ENCODE data around the gene ZRANB2. TPM values are rescaled to one million over a fixed set of nuclear protein-coding genes. Genes with fewer than 3 reads are reported as not detected.

ZRANB2 gene
- total and polyA plus RNA-seq, 2 of the 4 experiments (the other 2 are of a cell fraction) = 23.7 to 67.2 TPM

DNA sequence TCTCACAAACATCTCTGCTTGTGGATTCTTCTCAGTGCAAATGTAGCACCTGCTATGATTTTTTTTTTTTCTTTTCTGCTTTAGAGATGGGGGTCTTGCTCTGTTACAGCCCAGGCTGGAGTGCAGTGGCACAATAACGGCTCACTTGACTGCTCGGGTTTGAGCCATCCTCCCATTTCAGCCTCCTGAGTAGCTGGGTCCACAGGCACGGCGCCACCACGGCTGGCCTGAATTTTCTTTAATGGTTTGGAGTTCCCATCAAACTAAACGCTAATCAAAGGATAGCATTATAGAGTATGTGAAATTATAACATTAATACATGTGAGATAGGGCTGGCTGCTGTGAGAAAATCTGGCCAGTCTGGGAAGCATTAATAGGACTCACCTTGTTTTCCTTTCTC, 26.0 kb downstream of the ZRANB2 start (continued):
- TF ChIP-seq ELK1 (IDR thresholded peaks at IDR 0.05; ENCODE audit: borderline replicate concordance, low read depth, low read length) = no peak
- TF ChIP-seq MAZ (IDR thresholded peaks at IDR 0.05; ENCODE audit: borderline replicate concordance, low read depth, low read length) = no peak

GRCh38 chr1:71054281-71054731, 26.5 kb downstream of the ZRANB2 start:
- WGBS, 2 experiments (ENCODE audit: extremely low coverage in 2 of 2, insufficient read length in 1 of 2) = 87% methylated on average over 7 of the region's 15 CpGs; no CpG with 5 or more reads in 1 of the 2 experiments
- Histone ChIP-seq H3K23ac (ENCODE audit: low read depth, low read length) (no peak overlapping the region), H3K9ac (ENCODE audit: low read depth, low read length) (no peak overlapping the region), H4K20me1 (ENCODE audit: insufficient read depth, low read length) (no peaks in the 10 kb centered on the region; the same call in 1 of the 2 replicates), H3K4me3 (ENCODE audit: insufficient read depth, low read depth, low read length) (no peak overlapping the region), H3K9me1 (ENCODE audit: insufficient read depth, low read length) (peaks cover 3% of the 10 kb centered on the region; the same call in 1 of the 2 replicates), H4K8ac (ENCODE audit: low read depth in 2 of 2, low read length in 2 of 2) (no peak overlapping the region), H3K18ac (ENCODE audit: low read depth, low read length) (no peak overlapping the region), H2BK120ac (ENCODE audit: low read depth, low read length) (no peak overlapping the region), H3K79me1 (ENCODE audit: low read depth in 1 of 2, low read length in 2 of 2) (no peaks in the 10 kb centered on the region), H3K27me3 (ENCODE audit: control insufficient read depth, insufficient read depth, low read length) (0 out of 2 replicates have a peak, but pooled peaks cover 2% of the 10 kb centered on the region), H2BK15ac (ENCODE audit: low read depth, low read length) (no peak overlapping the region), H3K27ac (ENCODE audit: insufficient read depth, low read length) (no peak overlapping the region), H2AK5ac (ENCODE audit: low read depth, low read length) (no peak overlapping the region), H4K91ac (ENCODE audit: insufficient read depth, low read depth, low read length) (no peak overlapping the region), H3K14ac (replicated peaks; ENCODE audit: low read depth, low read length) (no peak overlapping the region), H3K56ac (ENCODE audit: extremely low read depth, insufficient read depth, low read length) (no peak overlapping the region), H2BK5ac (ENCODE audit: low read depth, low read length, poor library complexity, severe bottlenecking) (no peak overlapping the region), H3K4ac (ENCODE audit: low read depth, low read length) (no peak overlapping the region), H2BK20ac (ENCODE audit: low read depth, low read length) (no peak overlapping the region), H3K36me3 (ENCODE audit: control insufficient read depth, insufficient read depth, low read length) (peaks cover 1% of the 10 kb centered on the region), H3K9me3 (ENCODE audit: control insufficient read depth, insufficient read depth, low read length) (no peaks in the 10 kb centered on the region), H3K4me1 (ENCODE audit: control insufficient read depth, insufficient read depth, low read length) (no peaks in the 10 kb centered on the region), H4K5ac (ENCODE audit: low read depth, low read length) (no peak overlapping the region), H2AK9ac (replicated peaks; ENCODE audit: low read depth, low read length, poor library complexity) (no peak overlapping the region), H2AFZ (replicated peaks; ENCODE audit: low read length, poor library complexity) (no peak overlapping the region), H3K4me2 (ENCODE audit: low read depth, low read length) (no peak overlapping the region)
- POLR2A ChIA-PET (ENCODE audit: unreplicated experiment) = no interaction called here
- dilution Hi-C loops (cut with HindIII; ENCODE audit: low sequenced_read_pairs, unreplicated experiment) (no loop called here), intact Hi-C loops (cut with micrococcal nuclease) (no loop called here), in situ Hi-C loops (cut with MboI; ENCODE audit: low sequenced_read_pairs) (loop anchor here (10.0 kb wide), 1 partner anchor 810 kb away; no protein-coding TSS in a partner anchor)
- TF ChIP-seq ELK1 (IDR thresholded peaks at IDR 0.05; ENCODE audit: borderline replicate concordance, low read depth, low read length) (no peak), CEBPB (IDR thresholded peaks at IDR 0.05; ENCODE audit: low read depth, low read length) (no peak), RCOR1 (IDR thresholded peaks at IDR 0.05; ENCODE audit: insufficient replicate concordance, low read length) (no peak), MXI1 (IDR thresholded peaks at IDR 0.05; ENCODE audit: borderline replicate concordance, low read depth, low read length) (no peak)
- no TSS peak for BruUV-seq (replicated peaks)
- DNase-seq = no peak
- CTCF ChIA-PET = no interaction called here
- peak; percentile 12 for ATAC-seq (ENCODE audit: low read depth)
